HCT116 (cell line): ENCODE measurements around the gene ARHGEF38. TPM values are rescaled to one million over a fixed set of nuclear protein-coding genes. Genes with fewer than 3 reads are reported as not detected.

ENCODE experiments used
- ATAC-seq: fragments of 200-7000 bp; cut with Tn5 transposase; 2 replicates; pipeline ENCODE4 v1.9.1; 2020; ENCODE audit warnings: mild to moderate bottlenecking, moderate library complexity
- BruUV-seq: library from RNA; stranded (reverse); fragments of 400-500 nt; replicated peaks from 2 replicates; lab custom pipeline; 2021; lab: Mats Ljungman, UMichigan
- CTCF ChIA-PET: fragments of 300-600 bp; sonication (Branson Sonifier 250); formaldehyde crosslinking; loops from one replicate; lab custom pipeline; 2021; ENCODE audit warnings: antibody characterized with exemption; lab: Charles Lee
- POLR2A ChIA-PET: fragments of 300-600, 350-600 bp; sonication (Branson Sonifier 250); formaldehyde crosslinking; loops from one replicate; lab custom pipeline; 2021; ENCODE audit warnings: antibody characterized with exemption; lab: Charles Lee
- RAD21 ChIA-PET, 2 experiments: fragments of 300-600 bp; sonication (Branson Sonifier 250); formaldehyde crosslinking; loops; one replicate each; lab custom pipeline; 2023; ENCODE audit warnings: low total read pairs in 2 of 2; ENCODE audit not compliant: uncharacterized antibody in 2 of 2, unreplicated experiment in 2 of 2, low non-redundant PET in 1 of 2; lab: Charles Lee
- DNase-seq: peaks from one replicate; pipeline ENCODE4 v3.0.0-alpha.2; 2010; ENCODE audit warnings: low read depth, low spot score
- H2AFZ ChIP-seq: fragments of 200-600 bp; shearing (Covaris generic), sonication (generic); 2 replicates; pipeline ENCODE4 v1.6.1; 2017; ENCODE audit warnings: low read depth, mixed run types, mixed read lengths, antibody characterized with exemption, low read length; ENCODE audit not compliant: poor library complexity, severe bottlenecking
- H3K27ac ChIP-seq: 2 replicates; pipeline ENCODE4 v1.5.1; 2012; ENCODE audit warnings: low read depth, low read length
- H3K27me3 ChIP-seq: fragments of 200-600 bp; sonication (generic); 2 replicates; pipeline ENCODE4 v1.6.1; 2016; ENCODE audit warnings: mixed run types, low read length, mixed read lengths; ENCODE audit not compliant: insufficient read depth
- H3K36me3 ChIP-seq, 2 experiments: fragments of 200-500 bp in 1 of 2; fragments of 200-600 bp in 1 of 2; sonication (Bioruptor generic) in 1 of 2; sonication (generic) in 1 of 2; 2 replicates each; pipeline versions ENCODE4 v1.5.1 to v1.6.1; 2014 to 2016; ENCODE audit warnings: low read length in 2 of 2, inconsistent platforms in 1 of 2, mixed read lengths in 1 of 2, mixed run types in 1 of 2; ENCODE audit not compliant: insufficient read depth in 2 of 2, control insufficient read depth in 1 of 2
- H3K4me1 ChIP-seq, 2 experiments: fragments of 200-600 bp in 1 of 2; sonication (generic) in 1 of 2; 2 replicates each; pipeline versions ENCODE4 v1.5.1 to v1.6.1; 2012 to 2017; ENCODE audit warnings: low read length in 2 of 2, inconsistent platforms in 1 of 2, mild to moderate bottlenecking in 1 of 2, mixed read lengths in 1 of 2, mixed run types in 1 of 2, moderate library complexity in 1 of 2; ENCODE audit not compliant: insufficient read depth in 2 of 2, control insufficient read depth in 1 of 2
- H3K4me2 ChIP-seq: fragments of 200-600 bp; sonication (generic); 2 replicates; pipeline ENCODE4 v1.6.1; 2017; ENCODE audit warnings: mixed run types, low read length, mixed read lengths
- H3K4me3 ChIP-seq, 2 experiments: fragments of 200-600 bp in 1 of 2; sonication (generic) in 1 of 2; replicated peaks in 1 of 2; 2 replicates each; pipeline ENCODE4 v1.5.1; 2011 to 2016; ENCODE audit warnings: low read length in 2 of 2, control low read depth in 1 of 2, low read depth in 1 of 2, mild to moderate bottlenecking in 1 of 2, mixed read lengths in 1 of 2, mixed run types in 1 of 2
- H3K79me2 ChIP-seq: fragments of 200-600 bp; sonication (generic); 2 replicates; pipeline ENCODE4 v1.6.1; 2017; ENCODE audit warnings: mild to moderate bottlenecking, mixed run types, low read length, moderate library complexity, mixed read lengths; ENCODE audit not compliant: insufficient read depth
- H3K9ac ChIP-seq: fragments of 200-600 bp; sonication (generic); 2 replicates; pipeline ENCODE4 v1.6.1; 2016; ENCODE audit warnings: low read length, mixed read lengths
- H3K9me2 ChIP-seq: fragments of 200-600 bp; sonication (generic), shearing (Covaris generic); 2 replicates; pipeline ENCODE4 v1.6.1; 2017; ENCODE audit warnings: mixed run types, mild to moderate bottlenecking, moderate library complexity; ENCODE audit not compliant: insufficient read depth
- H3K9me3 ChIP-seq, 2 experiments: fragments of 200-500 bp in 1 of 2; fragments of 200-600 bp in 1 of 2; sonication (Bioruptor generic) in 1 of 2; sonication (generic) in 1 of 2; 2 replicates each; pipeline ENCODE4 v1.6.1; 2014 to 2017; ENCODE audit warnings: low read length in 2 of 2, mixed read lengths in 2 of 2, inconsistent platforms in 1 of 2, low read depth in 1 of 2, mild to moderate bottlenecking in 1 of 2, mixed run types in 1 of 2, moderate library complexity in 1 of 2; ENCODE audit not compliant: control insufficient read depth in 1 of 2, insufficient read depth in 1 of 2
- H4K20me1 ChIP-seq: fragments of 200-600 bp; sonication (generic), shearing (Covaris generic); 2 replicates; pipeline ENCODE4 v1.6.1; 2017; ENCODE audit warnings: mixed run types, mild to moderate bottlenecking, moderate library complexity; ENCODE audit not compliant: insufficient read depth
- ATF3 ChIP-seq: IDR thresholded peaks from 2 replicates; pipeline ENCODE4 v1.6.1; 2012
- CBX3 ChIP-seq: IDR thresholded peaks from 2 replicates; pipeline ENCODE4 v1.6.1; 2012; ENCODE audit warnings: low read depth
- CEBPB ChIP-seq: IDR thresholded peaks from 2 replicates; pipeline ENCODE4 v1.6.1; 2012; ENCODE audit warnings: low read depth
- CTCF ChIP-seq, 3 experiments: fragments of 200-600 bp in 1 of 3; sonication (generic) in 1 of 3; IDR thresholded peaks in 2 of 3; conservative IDR thresholded peaks in 1 of 3; 2 replicates each; pipeline ENCODE4 v1.5.1; 2012 to 2017; ENCODE audit warnings: low read depth in 2 of 3, low read length in 2 of 3, antibody characterized with exemption in 1 of 3, borderline replicate concordance in 1 of 3, control low read depth in 1 of 3, mild to moderate bottlenecking in 1 of 3, mixed read lengths in 1 of 3, mixed run types in 1 of 3, moderate library complexity in 1 of 3; ENCODE audit not compliant: insufficient read depth in 1 of 3
- EGR1 ChIP-seq: IDR thresholded peaks from 2 replicates; pipeline ENCODE4 v1.6.1; 2012; ENCODE audit warnings: low read depth
- EZH2 ChIP-seq: fragments of 200-600 bp; sonication (generic); IDR thresholded peaks from 2 replicates; pipeline ENCODE4 v1.6.1; 2017; ENCODE audit warnings: antibody characterized with exemption, mixed run types
- EZH2phosphoT487 ChIP-seq: fragments of 200-600 bp; IDR thresholded peaks from 2 replicates; pipeline ENCODE4 v1.6.1; 2018; ENCODE audit warnings: antibody characterized with exemption, borderline replicate concordance
- JUND ChIP-seq: IDR thresholded peaks from 2 replicates; pipeline ENCODE4 v1.6.1; 2012
- MAX ChIP-seq: IDR thresholded peaks from 2 replicates; pipeline ENCODE4 v1.6.1; 2012
- POLR2A ChIP-seq: IDR thresholded peaks from 2 replicates; pipeline ENCODE4 v1.7.0; 2011; ENCODE audit warnings: borderline replicate concordance; ENCODE audit not compliant: insufficient read depth, insufficient read length; ENCODE audit errors: extremely low read depth
- SP1 ChIP-seq: IDR thresholded peaks from 2 replicates; pipeline ENCODE4 v1.6.1; 2012; ENCODE audit warnings: low read depth
- TCF7L2 ChIP-seq: IDR thresholded peaks from 2 replicates; pipeline ENCODE4 v1.7.0; 2011; ENCODE audit warnings: borderline replicate concordance, inconsistent platforms; ENCODE audit not compliant: insufficient read depth, insufficient read length; ENCODE audit errors: extremely low read depth
- YY1 ChIP-seq: IDR thresholded peaks from 2 replicates; pipeline ENCODE4 v1.6.1; 2011; ENCODE audit warnings: low read length, low read depth, moderate library complexity, mild to moderate bottlenecking; ENCODE audit not compliant: insufficient replicate concordance; ENCODE audit errors: extremely low read depth
- ZBTB33 ChIP-seq: IDR thresholded peaks from 2 replicates; pipeline ENCODE4 v1.6.1; 2011; ENCODE audit warnings: mild to moderate bottlenecking, low read length, moderate library complexity; ENCODE audit not compliant: insufficient replicate concordance; ENCODE audit errors: extremely low read depth
- ZNF274 ChIP-seq: fragments of 200-500 bp; sonication (Bioruptor generic); IDR thresholded peaks from 2 replicates; pipeline ENCODE4 v1.6.1; 2014; ENCODE audit warnings: mild to moderate bottlenecking, low read depth, low read length, inconsistent platforms
- intact Hi-C: fragments of 100-400 bp; cut with micrococcal nuclease; formaldehyde crosslinking; loops from 2 replicates; pipeline ENCODE4 v1.10.0; 2022
- total RNA-seq: library from RNA; stranded (reverse); gene quantifications from one replicate; pipeline ENCODE4 v1.2.1, GENCODE V29; 2021; ENCODE audit not compliant: unreplicated experiment

Gene ARHGEF38
- total RNA-seq, 1 experiment from 2014 or later: not detected

GRCh38 chr4:105719204-105719603 lies 166.8 kb downstream of the ARHGEF38 start:
- ChIA-PET POLR2A (no interaction called here), RAD21 (no interaction called here), CTCF (no interaction called here)
- ATAC-seq: no peak
- H3K4me2 ChIP-seq: no peak overlapping the region
- no peak overlapping the region for H3K4me3 ChIP-seq
- H3K4me1 ChIP-seq: no peaks in the 10 kb centered on the region
- H3K27me3 ChIP-seq: no peaks in the 10 kb centered on the region
- BruUV-seq: no TSS peak
- no peak for DNase-seq
- no peak overlapping the region for H3K9ac ChIP-seq
- intact Hi-C loops: loop anchor here (5.0 kb wide), 1 partner anchor 197 kb away; no protein-coding TSS in a partner anchor
- H3K27ac ChIP-seq: no peak overlapping the region
- no peaks in the 10 kb centered on the region for H3K9me3 ChIP-seq
- no peaks in the 10 kb centered on the region for H4K20me1 ChIP-seq
- no peak for TF ChIP-seq YY1
- TF ChIP-seq EZH2: no peak
- no peak for TF ChIP-seq SP1
- TF ChIP-seq CBX3: no peak
- TF ChIP-seq CEBPB: no peak
- TF ChIP-seq ATF3: no peak
- no peaks in the 10 kb centered on the region for H3K9me2 ChIP-seq
- H2AFZ ChIP-seq: no peak overlapping the region
- peaks cover 7% of the 10 kb centered on the region for H3K79me2 ChIP-seq
- no peaks in the 10 kb centered on the region for H3K36me3 ChIP-seq

GRCh38 chr4:105725623-105726022 lies 173.2 kb downstream of the ARHGEF38 start:
- POLR2A ChIA-PET: no interaction called here
- no peaks in the 10 kb centered on the region for H3K27me3 ChIP-seq
- CTCF ChIA-PET: no interaction called here
- H3K9me2 ChIP-seq: no peaks in the 10 kb centered on the region
- H4K20me1 ChIP-seq: no peaks in the 10 kb centered on the region
- intact Hi-C loops: no loop called here
- H3K9ac ChIP-seq: no peak overlapping the region
- no peak overlapping the region for H2AFZ ChIP-seq
- no peak overlapping the region for H3K4me2 ChIP-seq
- DNase-seq (no peak), ATAC-seq (no peak)
- no peak overlapping the region for H3K27ac ChIP-seq
- no peaks in the 10 kb centered on the region for H3K9me3 ChIP-seq
- H3K4me3 ChIP-seq: no peak overlapping the region
- no peaks in the 10 kb centered on the region for H3K36me3 ChIP-seq
- H3K4me1 ChIP-seq: no peaks in the 10 kb centered on the region
- no TSS peak for BruUV-seq
- RAD21 ChIA-PET: no interaction called here
- no peaks in the 10 kb centered on the region for H3K79me2 ChIP-seq
- TF ChIP-seq ZNF274 (no peak), EGR1 (no peak), YY1 (no peak), POLR2A (no peak), TCF7L2 (no peak), EZH2 (no peak), MAX (no peak), CBX3 (no peak), JUND (no peak), CTCF (IDR thresholded peaks at IDR 0.05 in 2 of 3, conservative IDR thresholded peaks at IDR 0.05 in 1 of 3; ENCODE audit: borderline replicate concordance in 1 of 3, insufficient read depth in 1 of 3, low read depth in 2 of 3, low read length in 2 of 3) (no peak), EZH2phosphoT487 (no peak), ZBTB33 (no peak), CEBPB (no peak)
